HG02571 (cell line): ENCODE measurements around the gene ZMYND8.
"Not testable (repeated sequence)": the region's sequence is repeated elsewhere in the genome, so short reads cannot be mapped to it uniquely, and the experiment has no call there.

Experiments
- ATAC-seq: cut with Tn5 transposase; IDR thresholded peaks from one replicate; pipeline ENCODE4 v1.9.1; 2021; ENCODE audit warnings: mild to moderate bottlenecking, moderate library complexity; ENCODE audit not compliant: unreplicated experiment

ZMYND8 gene

DNA sequence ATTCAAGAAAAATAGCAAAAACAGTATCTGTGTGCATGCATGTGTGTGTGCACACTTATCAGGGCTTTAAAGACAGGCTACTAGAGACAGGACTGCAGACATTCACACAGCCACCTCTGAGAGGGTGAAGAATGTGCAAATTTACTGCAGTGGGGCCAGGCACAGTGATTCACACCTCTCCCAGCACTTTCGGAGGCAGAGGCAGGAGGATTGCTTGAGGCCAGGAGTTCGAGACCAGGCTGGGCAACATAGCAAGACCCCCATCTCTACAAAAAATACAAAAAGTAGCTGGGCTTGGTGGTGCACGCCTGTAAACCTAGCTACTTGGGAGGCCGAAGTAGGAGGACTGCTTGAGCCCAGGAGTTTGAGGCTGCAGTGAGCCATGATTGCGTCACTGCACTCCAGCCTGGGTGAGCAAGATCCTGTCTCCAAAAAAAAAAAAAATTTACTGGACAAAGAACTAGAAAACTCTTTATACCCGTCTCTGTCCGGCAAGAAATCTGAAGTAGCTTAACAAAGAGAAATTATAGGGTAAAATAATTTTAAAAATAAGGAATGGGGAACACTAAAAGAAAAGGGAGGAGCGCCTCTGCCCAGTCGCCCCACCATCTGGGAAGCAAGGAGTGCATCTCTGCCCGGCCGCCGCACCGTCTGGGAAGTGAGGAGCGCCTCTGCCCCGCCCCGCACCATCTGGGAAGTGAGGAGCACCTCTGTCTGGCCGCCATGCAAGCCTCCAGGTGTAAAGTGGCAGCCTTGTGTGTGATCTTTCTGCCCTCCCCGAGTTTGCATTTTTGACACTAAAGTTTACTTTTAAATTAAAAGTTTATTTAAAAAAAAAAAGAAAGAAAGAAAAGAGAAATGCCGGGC, 105.1 kb downstream of the ZMYND8 start:
- ATAC-seq, result no peak

- no peak for ATAC-seq
Observed at GRCh38 chr20:47250360-47250759, 106.1 kb downstream of the ZMYND8 start.

DNA sequence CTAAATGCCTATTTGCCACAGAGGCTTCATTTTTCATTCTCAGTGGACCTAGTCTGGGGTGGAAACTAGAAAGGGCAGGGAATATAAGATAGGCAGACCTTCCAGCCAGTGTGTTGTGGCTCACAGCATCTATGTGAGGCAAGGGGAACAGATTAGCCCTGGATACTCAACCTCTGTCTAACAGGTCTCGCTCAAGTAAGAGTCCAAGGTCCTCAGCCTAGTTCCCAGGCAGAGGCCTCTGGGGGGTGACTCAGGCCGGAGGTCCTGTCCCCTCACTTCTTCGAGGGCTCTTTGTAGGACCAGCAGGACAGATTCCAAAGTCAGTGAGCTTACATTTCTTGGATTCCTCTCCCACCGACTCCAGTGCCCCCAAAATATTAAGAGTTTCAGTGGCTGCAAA, 106.6 kb downstream of the ZMYND8 start:
- ATAC-seq, result no peak

GRCh38 chr20:47248448-47248966, 108.0 kb downstream of the ZMYND8 start:
- ATAC-seq, result no peak

DNA sequence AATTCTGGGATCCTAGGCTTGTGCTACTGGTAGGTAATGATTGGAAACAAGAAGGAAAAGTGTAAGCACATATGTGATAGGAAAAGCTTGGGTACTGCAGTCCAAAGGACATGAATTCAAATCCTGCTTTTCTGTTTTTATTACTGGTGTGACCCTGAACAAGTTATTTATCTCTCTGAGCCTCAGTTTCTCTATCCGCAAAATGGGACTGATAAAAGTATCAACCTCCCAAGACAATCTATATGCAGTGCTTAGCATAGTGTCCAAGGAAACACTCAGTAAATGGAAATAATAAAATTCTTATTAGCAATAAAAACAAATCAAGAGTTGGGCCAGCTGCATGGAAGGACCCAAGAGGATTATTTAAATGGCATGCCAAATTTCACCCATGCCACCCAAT, 108.5 kb downstream of the ZMYND8 start:
- ATAC-seq, result no peak

- no peak for ATAC-seq
Observed at GRCh38 chr20:47246061-47246777, 110.3 kb downstream of the ZMYND8 start.

GRCh38 chr20:47245166-47245565, 111.3 kb downstream of the ZMYND8 start:
- ATAC-seq, result not testable (repeated sequence)

DNA sequence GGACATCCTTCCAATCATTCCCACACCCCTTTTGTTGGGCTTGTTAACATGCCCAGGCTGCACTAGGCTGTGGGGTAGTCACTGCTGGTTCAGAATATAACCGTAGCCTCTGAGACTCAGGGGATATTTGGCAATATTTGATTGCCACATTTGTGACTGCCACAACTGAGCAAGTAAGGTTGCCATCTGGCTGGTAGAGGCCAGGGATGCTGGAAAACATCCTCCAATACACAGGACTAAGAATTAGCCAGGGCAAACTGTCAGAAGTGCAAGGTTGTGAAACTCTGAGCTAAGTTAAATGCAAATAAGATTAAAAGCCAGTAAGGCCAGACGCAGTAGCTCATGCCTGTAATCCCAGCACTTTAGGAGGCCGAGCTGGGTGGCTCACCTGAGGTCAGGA, 112.0 kb downstream of the ZMYND8 start:
- no peak for ATAC-seq

GRCh38 chr20:47243532-47244305, 112.8 kb downstream of the ZMYND8 start:
- no peak for ATAC-seq

GRCh38 chr20:47243003-47243402, 113.5 kb downstream of the ZMYND8 start:
- ATAC-seq, result no peak

DNA sequence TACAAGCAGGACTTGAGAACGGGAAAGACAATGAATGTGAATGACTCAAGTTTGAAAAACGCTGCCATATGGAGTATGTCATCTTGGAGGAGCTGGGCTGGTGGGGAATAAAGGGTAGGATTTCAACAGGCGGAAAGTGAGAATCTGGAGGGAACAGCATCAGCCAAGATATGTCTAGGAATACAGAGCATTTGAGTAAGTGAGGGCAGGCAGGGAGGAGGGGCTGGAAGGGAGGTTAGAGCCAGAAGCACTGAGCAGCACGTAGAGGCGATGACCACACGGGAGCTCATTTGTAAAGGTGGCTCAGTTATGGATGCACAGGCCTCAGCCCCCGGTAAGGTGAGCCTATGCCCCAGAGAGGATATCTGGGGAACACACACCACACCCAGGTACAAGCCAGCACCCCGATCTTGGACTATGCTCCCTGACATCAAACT, 115.1 kb downstream of the ZMYND8 start:
- no peak for ATAC-seq

DNA sequence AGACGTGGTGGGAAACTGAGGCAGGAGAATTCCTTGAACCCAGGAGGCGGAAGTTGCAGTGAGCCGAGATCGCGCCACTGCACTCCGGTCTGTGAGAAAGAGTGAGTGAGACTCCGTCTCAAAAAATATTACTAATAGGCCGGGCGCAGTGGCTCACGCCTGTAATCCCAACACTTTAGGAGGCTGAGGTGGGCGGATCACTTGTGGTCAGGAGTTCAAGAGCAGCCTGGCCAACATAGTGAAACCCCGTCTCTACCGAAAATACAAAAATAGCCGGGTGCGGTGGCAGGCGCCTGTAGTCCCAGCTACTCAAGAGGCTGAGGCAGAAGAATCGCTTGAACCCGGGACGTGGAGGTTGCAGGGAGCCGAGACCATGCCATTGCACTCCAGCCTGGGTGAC, 116.4 kb downstream of the ZMYND8 start:
- ATAC-seq, result not testable (repeated sequence)

- no peak for ATAC-seq
Observed at GRCh38 chr20:47239719-47240067, 116.8 kb downstream of the ZMYND8 start.

GRCh38 chr20:47238780-47239718, 117.5 kb downstream of the ZMYND8 start:
- ATAC-seq, result no peak

DNA sequence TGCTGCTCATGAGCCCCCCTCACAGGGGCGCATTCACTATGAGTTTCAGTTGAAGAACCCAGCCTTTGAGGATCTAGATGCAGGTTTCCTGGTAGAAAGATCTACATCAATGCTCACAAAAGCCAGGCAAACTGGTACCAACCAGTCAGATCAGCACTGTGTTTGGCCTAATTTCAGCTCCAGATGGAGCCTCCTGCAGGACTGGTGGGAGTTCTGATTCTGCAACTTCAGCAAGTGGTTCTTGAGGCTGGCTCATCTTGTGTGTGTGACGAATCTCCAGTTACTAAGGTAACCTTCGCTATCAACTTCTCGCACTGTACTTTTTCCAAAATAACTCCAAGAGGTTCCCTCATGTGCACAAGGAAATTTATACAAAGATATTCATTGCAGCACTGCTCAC, 118.8 kb downstream of the ZMYND8 start:
- ATAC-seq, result no peak

GRCh38 chr20:47236639-47236900, 119.9 kb downstream of the ZMYND8 start:
- no peak for ATAC-seq

- no peak for ATAC-seq
Observed at GRCh38 chr20:47235853-47236638, 120.5 kb downstream of the ZMYND8 start.

DNA sequence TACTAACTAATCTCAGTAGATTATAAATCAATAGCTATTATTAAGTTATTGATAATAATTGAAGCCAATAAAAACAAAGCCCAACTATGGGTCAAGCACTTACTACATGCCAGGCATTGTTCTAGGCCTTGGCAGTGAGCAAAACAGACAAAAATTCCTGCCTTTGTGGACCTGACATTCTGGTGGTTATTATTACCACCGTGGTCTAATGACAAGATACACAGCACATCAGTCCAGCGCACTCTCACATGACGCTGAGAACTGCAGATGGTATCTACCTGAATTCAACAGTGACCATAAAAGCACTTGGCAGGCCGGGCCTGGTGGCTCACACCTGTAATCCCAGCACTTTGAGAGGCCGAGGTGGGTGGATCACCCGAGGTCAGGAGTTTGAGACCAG, 121.4 kb downstream of the ZMYND8 start:
- ATAC-seq, result no peak

- no peak for ATAC-seq
Observed at GRCh38 chr20:47233333-47234188, 122.9 kb downstream of the ZMYND8 start.
